Adipocyte (in vitro differentiated cells): ENCODE data around the gene PLPP4.

Experiments used
- DNase-seq: peaks from one replicate; pipeline ENCODE4 v3.0.0-alpha.2; 2015; ENCODE audit warnings: low read depth
- H3K27me3 ChIP-seq: replicated peaks from 2 replicates; pipeline ENCODE4 v1.7.0; 2013; ENCODE audit warnings: mild to moderate bottlenecking, low read length, moderate library complexity; ENCODE audit not compliant: control insufficient read depth, insufficient read depth
- H3K36me3 ChIP-seq: 2 replicates; pipeline ENCODE4 v1.7.0; 2013; ENCODE audit warnings: low read length, mild to moderate bottlenecking, moderate library complexity; ENCODE audit not compliant: control insufficient read depth, insufficient read depth, severe bottlenecking
- H3K4me1 ChIP-seq: 2 replicates; pipeline ENCODE4 v1.7.0; 2013; ENCODE audit warnings: mild to moderate bottlenecking, low read length, moderate library complexity; ENCODE audit not compliant: control insufficient read depth, insufficient read depth
- H3K4me3 ChIP-seq: 2 replicates; pipeline ENCODE4 v1.7.0; 2013; ENCODE audit warnings: mild to moderate bottlenecking, low read length, moderate library complexity
- H3K9ac ChIP-seq: 2 replicates; pipeline ENCODE4 v1.7.0; 2013; ENCODE audit warnings: mild to moderate bottlenecking, low read length, moderate library complexity
- H3K9me3 ChIP-seq: 2 replicates; pipeline ENCODE4 v1.7.0; 2013; ENCODE audit warnings: mild to moderate bottlenecking, low read length, moderate library complexity; ENCODE audit not compliant: control insufficient read depth

PLPP4 gene

GRCh38 chr10:120600871-120601649, 144.0 kb downstream of the PLPP4 start:
- peaks cover 4% of the 10 kb centered on the region for H3K9me3 ChIP-seq
- H3K9ac ChIP-seq: no peak overlapping the region
- peak; percentile 10 for DNase-seq
- H3K4me3 ChIP-seq: no peak overlapping the region
- H3K4me1 ChIP-seq: no peaks in the 10 kb centered on the region
- H3K27me3 ChIP-seq: no peaks in the 10 kb centered on the region
- H3K36me3 ChIP-seq: no peaks in the 10 kb centered on the region

- Histone ChIP-seq H3K4me1 (no peaks in the 10 kb centered on the region), H3K36me3 (no peaks in the 10 kb centered on the region), H3K9me3 (peaks cover 4% of the 10 kb centered on the region), H3K27me3 (no peaks in the 10 kb centered on the region), H3K4me3 (no peak overlapping the region), H3K9ac (no peak overlapping the region)
- no peak for DNase-seq
Observed at GRCh38 chr10:120601999-120602398, 145.0 kb downstream of the PLPP4 start.

GRCh38 chr10:120605410-120605809, 148.4 kb downstream of the PLPP4 start:
- no peak overlapping the region for H3K4me3 ChIP-seq
- DNase-seq: no peak
- no peaks in the 10 kb centered on the region for H3K36me3 ChIP-seq
- no peaks in the 10 kb centered on the region for H3K27me3 ChIP-seq
- peaks cover 4% of the 10 kb centered on the region for H3K9me3 ChIP-seq
- H3K4me1 ChIP-seq: no peaks in the 10 kb centered on the region
- no peak overlapping the region for H3K9ac ChIP-seq

GRCh38 chr10:120606051-120606764, 149.2 kb downstream of the PLPP4 start:
- Histone ChIP-seq H3K27me3 (no peaks in the 10 kb centered on the region), H3K4me3 (no peak overlapping the region), H3K9ac (no peak overlapping the region), H3K4me1 (no peaks in the 10 kb centered on the region), H3K36me3 (no peaks in the 10 kb centered on the region), H3K9me3 (peaks cover 6% of the 10 kb centered on the region)
- no peak for DNase-seq

DNA sequence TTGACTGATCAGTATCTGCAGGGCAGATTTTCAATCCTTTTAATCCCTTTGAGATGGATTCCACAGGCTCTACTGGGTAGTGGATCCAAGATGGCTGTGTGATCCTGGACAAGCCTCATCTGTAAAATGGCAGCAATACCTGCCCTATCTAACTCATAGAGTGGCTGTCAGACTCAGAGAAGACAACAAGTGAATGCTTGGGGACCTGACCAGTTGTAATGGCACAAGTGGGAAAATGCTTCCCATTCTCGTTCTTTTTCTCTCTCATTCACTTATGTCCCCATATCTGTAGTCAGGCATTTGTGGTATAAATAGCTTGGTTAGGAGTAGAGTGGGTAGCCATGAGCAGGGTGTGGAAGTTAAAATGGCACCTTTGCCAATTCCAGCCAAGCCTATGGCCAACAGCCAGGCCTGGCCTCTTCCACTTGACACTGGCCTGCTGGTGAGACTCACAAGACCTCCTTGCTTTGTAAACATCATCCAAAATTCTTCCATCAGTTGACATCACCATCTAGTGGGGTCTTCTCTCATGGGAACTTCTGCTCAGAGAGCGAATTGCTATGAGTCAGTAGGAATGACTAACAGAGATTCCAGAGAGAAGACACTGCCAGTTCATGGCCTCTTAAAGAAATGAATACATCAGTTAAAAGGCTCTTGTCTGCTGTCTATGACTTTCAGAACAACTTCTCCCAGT, 150.1 kb downstream of the PLPP4 start:
- H3K4me1 ChIP-seq: no peaks in the 10 kb centered on the region
- DNase-seq: peak; percentile 32
- no peaks in the 10 kb centered on the region for H3K27me3 ChIP-seq
- H3K9me3 ChIP-seq: peaks cover 6% of the 10 kb centered on the region
- no peak overlapping the region for H3K4me3 ChIP-seq
- no peak overlapping the region for H3K9ac ChIP-seq
- no peaks in the 10 kb centered on the region for H3K36me3 ChIP-seq

GRCh38 chr10:120607710-120608703, 151.0 kb downstream of the PLPP4 start:
- no peaks in the 10 kb centered on the region for H3K27me3 ChIP-seq
- H3K4me1 ChIP-seq: no peaks in the 10 kb centered on the region
- H3K4me3 ChIP-seq: no peak overlapping the region
- no peak for DNase-seq
- no peaks in the 10 kb centered on the region for H3K36me3 ChIP-seq
- H3K9me3 ChIP-seq: peaks cover 4% of the 10 kb centered on the region
- no peak overlapping the region for H3K9ac ChIP-seq

GRCh38 chr10:120609006-120609405, 152.0 kb downstream of the PLPP4 start:
- Histone ChIP-seq H3K9me3 (peaks cover 3% of the 10 kb centered on the region), H3K36me3 (no peaks in the 10 kb centered on the region), H3K27me3 (no peaks in the 10 kb centered on the region), H3K9ac (no peak overlapping the region), H3K4me1 (no peaks in the 10 kb centered on the region), H3K4me3 (no peak overlapping the region)
- no peak for DNase-seq

DNA sequence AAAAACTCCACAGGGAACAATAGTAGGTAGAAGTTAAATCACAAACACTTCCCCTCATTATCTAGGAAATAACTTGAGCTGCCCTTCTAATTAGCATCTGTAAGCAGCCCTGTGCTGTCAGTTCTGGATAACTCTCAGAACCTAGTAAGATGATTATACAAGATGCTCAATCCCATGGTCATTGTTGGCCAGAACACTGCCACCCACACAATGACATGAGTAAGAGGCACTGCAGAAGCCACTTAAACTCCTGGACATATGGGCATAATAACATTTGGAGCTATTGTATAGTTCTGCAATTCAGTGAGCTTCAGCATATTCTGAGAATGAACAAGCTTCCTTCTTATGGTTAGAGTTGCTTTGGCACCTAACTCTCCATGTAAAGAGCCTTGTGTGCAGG, 153.8 kb downstream of the PLPP4 start:
- no peak overlapping the region for H3K4me3 ChIP-seq
- H3K9me3 ChIP-seq: peaks cover 16% of the 10 kb centered on the region
- H3K27me3 ChIP-seq: no peaks in the 10 kb centered on the region
- DNase-seq: no peak
- H3K9ac ChIP-seq: no peak overlapping the region
- no peaks in the 10 kb centered on the region for H3K4me1 ChIP-seq
- H3K36me3 ChIP-seq: no peaks in the 10 kb centered on the region

DNA sequence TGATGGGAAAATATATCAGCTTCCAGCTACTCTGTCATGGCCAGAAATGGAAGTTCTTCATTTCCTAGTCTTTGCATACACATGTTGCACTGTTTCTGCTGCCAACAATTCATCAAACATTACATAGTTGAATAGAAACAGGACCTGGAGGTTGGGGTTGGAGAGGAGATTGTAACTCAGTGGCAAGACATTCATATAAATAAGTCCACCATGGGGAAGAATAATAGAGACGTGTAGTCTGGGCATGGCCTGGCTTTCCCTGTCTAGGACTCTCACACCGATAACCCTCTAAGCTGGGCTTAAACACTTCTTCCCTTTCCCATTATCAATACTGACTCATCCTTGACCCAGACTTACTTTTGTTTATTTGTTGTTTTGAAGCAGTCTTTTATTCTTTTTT, 155.7 kb downstream of the PLPP4 start:
- no peaks in the 10 kb centered on the region for H3K4me1 ChIP-seq
- peaks cover 33% of the 10 kb centered on the region for H3K9me3 ChIP-seq
- H3K27me3 ChIP-seq: no peaks in the 10 kb centered on the region
- DNase-seq: no peak
- no peaks in the 10 kb centered on the region for H3K36me3 ChIP-seq
- no peak overlapping the region for H3K4me3 ChIP-seq
- no peak overlapping the region for H3K9ac ChIP-seq

- H3K36me3 ChIP-seq: no peaks in the 10 kb centered on the region
- H3K4me3 ChIP-seq: no peak overlapping the region
- DNase-seq: no peak
- no peak overlapping the region for H3K9ac ChIP-seq
- H3K9me3 ChIP-seq: peaks cover 36% of the 10 kb centered on the region
- no peaks in the 10 kb centered on the region for H3K27me3 ChIP-seq
- H3K4me1 ChIP-seq: no peaks in the 10 kb centered on the region
Observed at GRCh38 chr10:120613180-120613579, 156.2 kb downstream of the PLPP4 start.
